HepG2 (cell line): ENCODE measurements around the gene EPB41L1. TPM values are rescaled to one million over a fixed set of nuclear protein-coding genes. Genes with fewer than 3 reads are reported as not detected.
A peak's percentile ranks its signal among the peaks of the same experiment; 100 is the strongest.

Experiments used
- AGO1 ChIP-seq: fragments of 200-400 bp; formaldehyde crosslinking; IDR thresholded peaks from 2 replicates; pipeline ENCODE4 v1.6.1; 2017; ENCODE audit warnings: mild to moderate bottlenecking, low read depth, low read length, moderate library complexity; ENCODE audit not compliant: poor library complexity, severe bottlenecking
- AHR ChIP-seq: IDR thresholded peaks from 2 replicates; pipeline ENCODE4 v1.6.1; 2018; ENCODE audit warnings: missing genetic modification reagents, missing compliant biosample characterization
- AKNA ChIP-seq: sonication (generic); formaldehyde crosslinking; IDR thresholded peaks from 2 replicates; pipeline ENCODE4 v1.4.0; 2020; ENCODE audit warnings: missing genetic modification reagents, borderline replicate concordance
- CHD4 ChIP-seq: fragments of 200-600 bp; sonication (generic); IDR thresholded peaks from 2 replicates; pipeline ENCODE4 v1.7.0; 2017; ENCODE audit warnings: mild to moderate bottlenecking, low read length, borderline replicate concordance
- GATAD2A ChIP-seq: IDR thresholded peaks from 2 replicates; pipeline ENCODE4 v1.6.1; 2016
- IRF2 ChIP-seq: IDR thresholded peaks from 2 replicates; pipeline ENCODE4 v1.6.1; 2018; ENCODE audit warnings: missing genetic modification reagents, missing compliant biosample characterization
- POLR2AphosphoS5 ChIP-seq: IDR thresholded peaks from 2 replicates; pipeline ENCODE4 v1.6.1; 2012; ENCODE audit warnings: low read depth, low read length
- POLR2G ChIP-seq: fragments of 200-400 bp; formaldehyde crosslinking; IDR thresholded peaks from 2 replicates; pipeline ENCODE4 v1.6.1; 2018; ENCODE audit warnings: mild to moderate bottlenecking, low read depth, low read length, moderate library complexity
- SAFB2 ChIP-seq: sonication (generic); formaldehyde crosslinking; IDR thresholded peaks from 2 replicates; pipeline ENCODE4 v1.5.1; 2020; ENCODE audit warnings: missing genetic modification reagents, low read depth, mild to moderate bottlenecking, borderline replicate concordance
- SIN3A ChIP-seq: IDR thresholded peaks from 2 replicates; pipeline ENCODE4 v1.6.1; 2011; ENCODE audit warnings: low read depth, mild to moderate bottlenecking, control low read depth, low read length, borderline replicate concordance
- SRSF1 ChIP-seq: fragments of 200-400 bp; formaldehyde crosslinking; optimal IDR thresholded peaks from 2 replicates; pipeline ENCODE3; 2017; ENCODE audit warnings: mild to moderate bottlenecking, low read depth, low read length, moderate library complexity
- ZBTB2 ChIP-seq: sonication (generic); formaldehyde crosslinking; IDR thresholded peaks from 2 replicates; pipeline ENCODE4 v1.8.0; 2022; ENCODE audit warnings: low read depth, missing genetic modification reagents
- ZBTB34 ChIP-seq: sonication (generic); formaldehyde crosslinking; IDR thresholded peaks from 2 replicates; pipeline ENCODE4 v1.8.0; 2022; ENCODE audit warnings: mild to moderate bottlenecking, missing genetic modification reagents
- ZNF143 ChIP-seq: sonication (generic); formaldehyde crosslinking; IDR thresholded peaks from 2 replicates; pipeline ENCODE4 v1.4.0; 2020; ENCODE audit warnings: missing genetic modification reagents
- ZNF432 ChIP-seq: sonication (generic); formaldehyde crosslinking; IDR thresholded peaks from 2 replicates; pipeline ENCODE4 v1.5.0; 2020; ENCODE audit warnings: missing genetic modification reagents, mild to moderate bottlenecking, borderline replicate concordance
- ZNF557 ChIP-seq: sonication (generic); formaldehyde crosslinking; IDR thresholded peaks from 2 replicates; pipeline ENCODE4 v1.4.0; 2020; ENCODE audit warnings: missing genetic modification reagents
- ZNF672 ChIP-seq: sonication (generic); formaldehyde crosslinking; IDR thresholded peaks from 2 replicates; pipeline ENCODE4 v1.8.1; 2022; ENCODE audit warnings: missing genetic modification reagents
- ZNF782 ChIP-seq: sonication (generic); formaldehyde crosslinking; IDR thresholded peaks from 2 replicates; pipeline ENCODE4 v1.4.0; 2020; ENCODE audit warnings: missing genetic modification reagents, mild to moderate bottlenecking, borderline replicate concordance
- ZNF850 ChIP-seq: sonication (generic); formaldehyde crosslinking; conservative IDR thresholded peaks from 2 replicates; pipeline ENCODE4 v1.9.0; 2021; ENCODE audit warnings: mild to moderate bottlenecking, missing genetic modification reagents
- polyA plus RNA-seq, 8 experiments: library from polyadenylated mRNA; depleted of rRNA in 3 of 8; stranded (reverse) in 7 of 8; unstranded in 1 of 8; fragments of >200 nt; fragmentation: Illumina TruSeq in 4 of 8; extraction: Trizol in 4 of 8; gene quantifications; 2 replicates each; pipeline versions ENCODE4 v1.2.1 to v1.2.3, GENCODE V29; 2011 to 2016; ENCODE audit warnings: low read depth in 4 of 8, missing spikeins in 1 of 8, mixed read lengths in 1 of 8; ENCODE audit not compliant: insufficient read depth in 1 of 8
- total RNA-seq, 5 experiments: library from RNA; depleted of rRNA; stranded (reverse); fragments of >200 nt; fragmentation: Illumina TruSeq; extraction: Trizol; gene quantifications; 2 replicates each; pipeline ENCODE4 v1.2.3, GENCODE V29; 2016; ENCODE audit warnings: low read depth in 1 of 5
- TF ChIP-seq, protein P1 (sequence below): conservative IDR thresholded peaks from 2 replicates; pipeline ENCODE4 v1.6.1; 2018; ENCODE audit warnings: missing genetic modification reagents
- TF ChIP-seq, protein P2 (sequence below): IDR thresholded peaks from 2 replicates; pipeline ENCODE4 v1.6.1; 2016; ENCODE audit warnings: mild to moderate bottlenecking, missing biosample characterization, missing genetic modification reagents

Gene EPB41L1
- total and polyA plus RNA-seq, 2 of the 13 experiments (the other 11 are each of a cell fraction or from before 2014, with no cell fraction given): 16.7 to 39.0 TPM

GRCh38 chr20:36182604-36183154 is 28.1 kb downstream of the EPB41L1 start (continued):
- TF ChIP-seq, protein P1, sequence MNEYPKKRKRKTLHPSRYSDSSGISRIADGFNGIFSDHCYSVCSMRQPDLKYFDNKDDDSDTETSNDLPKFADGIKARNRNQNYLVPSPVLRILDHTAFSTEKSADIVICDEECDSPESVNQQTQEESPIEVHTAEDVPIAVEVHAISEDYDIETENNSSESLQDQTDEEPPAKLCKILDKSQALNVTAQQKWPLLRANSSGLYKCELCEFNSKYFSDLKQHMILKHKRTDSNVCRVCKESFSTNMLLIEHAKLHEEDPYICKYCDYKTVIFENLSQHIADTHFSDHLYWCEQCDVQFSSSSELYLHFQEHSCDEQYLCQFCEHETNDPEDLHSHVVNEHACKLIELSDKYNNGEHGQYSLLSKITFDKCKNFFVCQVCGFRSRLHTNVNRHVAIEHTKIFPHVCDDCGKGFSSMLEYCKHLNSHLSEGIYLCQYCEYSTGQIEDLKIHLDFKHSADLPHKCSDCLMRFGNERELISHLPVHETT (CRISPR knock-in tag): no peak
- TF ChIP-seq ZNF432 (CRISPR knock-in tag) (no peak), ZBTB34 (CRISPR knock-in tag) (no peak; the same call in 1 of the 2 replicates), SIN3A (peak; percentile 48; the same call in 1 of the 2 replicates), SRSF1 (no peak), ZBTB2 (no peak), GATAD2A (CRISPR knock-in tag) (no peak; the same call in 1 of the 2 replicates), ZNF850 (CRISPR knock-in tag) (no peak), ZNF782 (no peak; the same call in 1 of the 2 replicates), AHR (CRISPR knock-in tag) (no peak), ZNF672 (CRISPR knock-in tag) (no peak), SAFB2 (CRISPR knock-in tag) (no peak), ZNF143 (CRISPR knock-in tag) (0 out of 2 replicates have a peak, but pooled peaks have one; percentile 11), POLR2AphosphoS5 (no peak; the same call in 1 of the 2 replicates), CHD4 (peak; percentile 47; the same call in 1 of the 2 replicates), AGO1 (no peak), AKNA (no peak), ZNF557 (CRISPR knock-in tag) (peak; percentile 32; the same call in 1 of the 2 replicates), IRF2 (CRISPR knock-in tag) (no peak; the same call in 1 of the 2 replicates), POLR2G (no peak)
- TF ChIP-seq, protein P2, sequence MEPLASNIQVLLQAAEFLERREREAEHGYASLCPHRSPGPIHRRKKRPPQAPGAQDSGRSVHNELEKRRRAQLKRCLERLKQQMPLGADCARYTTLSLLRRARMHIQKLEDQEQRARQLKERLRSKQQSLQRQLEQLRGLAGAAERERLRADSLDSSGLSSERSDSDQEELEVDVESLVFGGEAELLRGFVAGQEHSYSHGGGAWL (CRISPR knock-in tag): no peak
